NT2/D1 (cell line): Measurements from ENCODE around the gene GID8.

Experiments used
- DNase-seq: peaks from one replicate; pipeline ENCODE4 v3.0.0-alpha.2; 2011; ENCODE audit warnings: low read depth, low spot score
- H3K27me3 ChIP-seq: 2 replicates; pipeline ENCODE4 v1.6.0; 2011; ENCODE audit warnings: mild to moderate bottlenecking; ENCODE audit not compliant: insufficient read length, insufficient read depth
- H3K36me3 ChIP-seq: 2 replicates; pipeline ENCODE4 v1.6.1; 2011; ENCODE audit warnings: mild to moderate bottlenecking, low read length, mixed read lengths; ENCODE audit not compliant: insufficient read depth, insufficient read length
- H3K4me1 ChIP-seq: 2 replicates; pipeline ENCODE4 v1.5.1; 2011; ENCODE audit not compliant: insufficient read depth, insufficient read length
- H3K4me3 ChIP-seq: 2 replicates; pipeline ENCODE4 v1.5.1; 2011; ENCODE audit warnings: low read depth; ENCODE audit not compliant: insufficient read length
- H3K9ac ChIP-seq: 2 replicates; pipeline ENCODE4 v1.6.0; 2011; ENCODE audit warnings: low read depth; ENCODE audit not compliant: insufficient read length
- H3K9me3 ChIP-seq: 2 replicates; pipeline ENCODE4 v1.5.1; 2011; ENCODE audit warnings: mild to moderate bottlenecking, low read length; ENCODE audit not compliant: insufficient read depth
- SUZ12 ChIP-seq: IDR thresholded peaks from 2 replicates; pipeline ENCODE4 v1.6.1; 2011; ENCODE audit not compliant: insufficient read length, insufficient read depth; ENCODE audit errors: extremely low read depth
- YY1 ChIP-seq: IDR thresholded peaks from 2 replicates; pipeline ENCODE4 v1.6.1; 2011; ENCODE audit not compliant: insufficient read length, insufficient read depth
- ZNF274 ChIP-seq: IDR thresholded peaks from 2 replicates; pipeline ENCODE4 v1.6.1; 2011; ENCODE audit warnings: mild to moderate bottlenecking, low read depth, low read length

GID8 gene

GRCh38 chr20:62923669-62924441 is 14.1 kb upstream of the GID8 start:
- TF ChIP-seq ZNF274 = no peak
- TF ChIP-seq YY1 = no peak
- no peak for TF ChIP-seq SUZ12
- Histone ChIP-seq H3K9me3 (no peaks in the 10 kb centered on the region), H3K4me1 (peaks cover 10% of the 10 kb centered on the region), H3K27me3 (no peaks in the 10 kb centered on the region), H3K4me3 (peak overlapping the region; percentile 85), H3K36me3 (peaks cover 6% of the 10 kb centered on the region), H3K9ac (peak overlapping the region; percentile 98)
- no peak for DNase-seq

GRCh38 chr20:62924442-62925075 is 13.4 kb upstream of the GID8 start:
- TF ChIP-seq YY1 (no peak), SUZ12 (no peak), ZNF274 (no peak)
- Histone ChIP-seq H3K36me3 (peaks cover 6% of the 10 kb centered on the region), H3K9me3 (no peaks in the 10 kb centered on the region), H3K4me1 (peaks cover 10% of the 10 kb centered on the region), H3K27me3 (no peaks in the 10 kb centered on the region), H3K9ac (peak overlapping the region; percentile 98), H3K4me3 (peak overlapping the region; percentile 85)
- no peak for DNase-seq

GRCh38 chr20:62925076-62925419 is 12.9 kb upstream of the GID8 start:
- no peaks in the 10 kb centered on the region for H3K9me3 ChIP-seq
- peaks cover 6% of the 10 kb centered on the region for H3K36me3 ChIP-seq
- TF ChIP-seq YY1 (no peak), SUZ12 (no peak), ZNF274 (no peak)
- H3K9ac ChIP-seq = peak overlapping the region; percentile 98
- no peak for DNase-seq
- peak overlapping the region; percentile 85 for H3K4me3 ChIP-seq
- H3K4me1 ChIP-seq = peaks cover 8% of the 10 kb centered on the region
- no peaks in the 10 kb centered on the region for H3K27me3 ChIP-seq

- no peak for TF ChIP-seq YY1
- no peak for TF ChIP-seq SUZ12
- TF ChIP-seq ZNF274 = no peak
- no peaks in the 10 kb centered on the region for H3K9me3 ChIP-seq
- no peaks in the 10 kb centered on the region for H3K27me3 ChIP-seq
- no peak for DNase-seq
- H3K4me1 ChIP-seq = peaks cover 7% of the 10 kb centered on the region
- peak overlapping the region; percentile 85 for H3K4me3 ChIP-seq
- H3K9ac ChIP-seq = peak overlapping the region; percentile 98
- H3K36me3 ChIP-seq = peaks cover 10% of the 10 kb centered on the region
These were observed 12.3 kb upstream of the GID8 start for GRCh38 chr20:62925420-62926228.

- Histone ChIP-seq H3K9ac (peak within 1 kb of the TSS; percentile 98), H3K9me3 (no peaks in the 10 kb centered on the region), H3K4me3 (peak within 1 kb of the TSS; percentile 85), H3K4me1 (peaks cover 7% of the 10 kb centered on the region), H3K27me3 (no peaks in the 10 kb centered on the region), H3K36me3 (peaks cover 16% of the 10 kb centered on the region)
- no peak for TF ChIP-seq SUZ12
- no peak for TF ChIP-seq YY1
- TF ChIP-seq ZNF274 = no peak
- DNase-seq = peak; percentile 79
These were observed 11.5 kb upstream of the GID8 start, which contains the start of gene DIDO1 for GRCh38 chr20:62926229-62927127. Gene DIDO1 (minus strand): TSS chr20:62926505.

GRCh38 chr20:62927128-62927705 is 10.7 kb upstream of the GID8 start:
- H3K4me3 ChIP-seq = peak overlapping the region; percentile 85
- peaks cover 22% of the 10 kb centered on the region for H3K36me3 ChIP-seq
- H3K9me3 ChIP-seq = no peaks in the 10 kb centered on the region
- TF ChIP-seq YY1 = no peak
- TF ChIP-seq SUZ12 = no peak
- TF ChIP-seq ZNF274 = no peak
- DNase-seq = no peak
- peak overlapping the region; percentile 98 for H3K9ac ChIP-seq
- no peaks in the 10 kb centered on the region for H3K27me3 ChIP-seq
- H3K4me1 ChIP-seq = peaks cover 6% of the 10 kb centered on the region
